Left kidney (tissue), 2 donors: ENCODE measurements around the gene C16orf54. TPM values are rescaled to one million over a fixed set of nuclear protein-coding genes. Genes with fewer than 3 reads are reported as not detected.
"Not testable (repeated sequence)": the region's sequence is repeated elsewhere in the genome, so short reads cannot be mapped to it uniquely, and the experiment has no call there.

Source experiments
- DNase-seq: peaks from one replicate; pipeline ENCODE4 v3.0.0-alpha.2; 2013
- polyA plus RNA-seq: library from polyadenylated mRNA; unstranded; fragments of 120-200 nt; gene quantifications from one replicate; pipeline ENCODE4 v1.2.1, GENCODE V29; 2013; ENCODE audit not compliant: insufficient read length

Gene C16orf54
- polyA plus RNA-seq, 1 donor = 0.32 TPM

DNA sequence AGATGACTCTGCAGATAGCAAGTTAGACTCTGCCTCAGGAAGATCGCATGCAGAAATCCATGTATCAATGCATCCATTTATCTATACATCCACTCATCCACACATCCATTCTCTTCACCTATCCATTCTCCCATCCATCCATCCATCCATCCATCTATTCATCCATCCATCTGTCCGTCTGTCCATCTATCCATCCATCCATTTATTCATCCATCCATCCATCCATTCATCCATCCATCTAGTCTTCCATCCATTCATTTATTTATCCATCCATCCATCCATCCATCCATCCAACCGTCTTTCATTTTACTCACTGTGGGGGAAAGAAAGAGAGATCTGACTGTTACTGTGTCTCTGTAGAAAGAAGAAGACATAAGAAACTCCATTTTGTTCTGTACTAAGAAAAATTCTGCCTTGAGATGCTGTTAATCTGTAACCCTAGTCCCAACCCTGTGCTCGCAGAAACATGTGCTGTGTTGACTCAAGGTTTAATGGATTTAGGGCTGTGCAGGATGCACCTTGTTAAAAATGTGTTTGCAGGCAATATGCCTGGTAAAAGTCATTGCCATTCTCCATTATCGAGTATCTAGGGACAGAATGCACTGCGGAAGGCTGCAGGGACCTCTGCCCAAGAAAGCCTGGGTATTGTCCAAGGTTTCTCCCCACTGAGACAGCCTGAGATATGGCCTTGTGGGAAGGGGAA, 5.7 kb downstream of the C16orf54 start:
- DNase-seq = not testable (repeated sequence)

DNA sequence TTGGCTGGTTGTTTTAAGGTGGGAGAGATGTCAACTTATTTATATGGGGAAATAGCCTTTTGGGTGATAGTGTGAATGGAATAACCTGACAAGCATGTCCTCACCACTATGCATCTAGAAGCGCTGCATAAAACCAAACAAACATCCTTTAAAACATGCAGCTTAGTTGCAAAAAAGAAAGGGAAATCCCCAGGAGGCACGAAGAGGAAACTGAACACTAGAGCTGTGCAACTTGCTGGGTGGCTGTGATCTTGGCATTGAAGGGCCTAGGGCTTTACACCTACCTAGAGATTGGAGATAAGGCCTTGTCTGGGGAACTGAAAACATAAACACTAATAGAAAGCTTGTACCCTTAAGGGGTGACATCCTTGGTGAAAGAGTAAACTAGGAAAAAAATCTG, 7.3 kb downstream of the C16orf54 start:
- no peak for DNase-seq

DNA sequence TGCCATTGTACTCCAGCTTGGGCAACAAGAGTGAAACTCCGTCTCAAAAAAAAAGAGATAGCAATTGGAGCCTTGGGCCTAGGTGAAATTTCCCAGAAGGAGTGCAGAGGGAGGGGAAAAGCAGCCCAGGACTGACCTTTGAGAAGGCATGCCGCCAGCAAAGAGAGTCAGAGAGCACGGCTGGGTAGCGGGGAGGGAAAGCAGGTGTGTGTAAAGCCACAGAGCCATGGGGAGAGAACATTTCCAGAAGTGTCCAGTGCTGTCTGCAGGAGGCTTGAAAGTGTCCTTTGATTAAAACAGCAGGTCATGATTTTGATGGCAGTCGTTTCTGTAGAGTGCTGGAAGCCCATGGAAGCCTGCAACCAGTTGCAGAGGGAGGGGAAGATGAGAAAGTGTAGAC, 8.1 kb downstream of the C16orf54 start:
- no peak for DNase-seq

DNA sequence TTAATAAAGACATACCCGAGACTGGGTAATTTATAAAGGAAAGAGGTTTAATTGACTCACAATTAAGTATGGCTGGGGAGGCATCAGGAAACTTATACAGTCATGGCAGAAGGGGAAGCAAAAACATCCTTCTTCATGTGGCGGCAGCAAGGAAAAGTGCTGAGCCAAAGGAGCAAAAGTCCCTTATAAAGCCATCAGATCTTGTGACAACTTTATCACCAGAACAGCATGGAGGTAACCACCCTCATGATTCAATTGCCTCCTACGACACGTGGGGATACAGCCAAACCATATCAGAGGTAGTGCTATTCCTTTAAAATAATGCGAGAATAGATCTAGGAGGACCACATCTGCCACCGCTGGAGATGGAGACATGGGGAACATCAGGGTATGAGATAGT, 9.0 kb downstream of the C16orf54 start:
- no peak for DNase-seq

DNA sequence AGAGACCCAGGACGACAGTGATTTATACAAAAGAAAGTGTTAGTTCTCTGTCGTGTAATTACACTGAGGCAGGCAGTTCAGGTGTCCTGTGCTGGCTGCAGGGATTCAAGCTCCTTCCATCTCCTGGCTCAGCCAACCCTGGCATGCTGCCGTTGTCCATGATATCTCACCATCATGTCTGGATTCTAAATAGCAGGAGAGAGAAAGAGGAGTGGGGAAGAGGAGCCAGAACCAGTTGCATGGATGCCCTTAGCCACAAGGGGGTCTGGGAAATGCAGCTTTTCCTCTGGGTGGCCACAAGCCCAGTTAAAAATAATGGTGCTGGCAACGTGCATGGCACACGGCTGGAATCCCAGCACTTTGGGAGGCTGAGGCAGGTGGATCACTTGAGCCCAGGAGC, 9.7 kb downstream of the C16orf54 start:
- no peak for DNase-seq

DNA sequence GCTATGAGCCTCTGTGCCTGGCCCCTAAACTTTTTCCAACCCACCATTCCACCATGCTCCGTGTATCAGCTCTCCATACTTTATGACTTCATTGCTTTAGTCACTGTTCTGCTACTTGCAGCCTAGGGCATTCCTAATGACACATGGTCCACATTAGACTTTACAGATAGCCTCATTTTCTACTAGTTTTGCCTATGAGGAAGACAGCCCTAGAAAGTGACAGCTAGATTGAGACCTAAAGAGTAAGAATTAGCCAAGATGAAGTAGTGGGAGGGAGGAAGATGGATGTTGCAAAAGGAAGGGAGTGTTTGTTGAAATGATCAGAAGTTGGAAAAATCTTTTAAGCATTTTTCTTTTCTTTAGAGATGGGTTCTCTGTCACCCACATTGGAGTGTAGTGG, 11.0 kb downstream of the C16orf54 start:
- DNase-seq = no peak

DNA sequence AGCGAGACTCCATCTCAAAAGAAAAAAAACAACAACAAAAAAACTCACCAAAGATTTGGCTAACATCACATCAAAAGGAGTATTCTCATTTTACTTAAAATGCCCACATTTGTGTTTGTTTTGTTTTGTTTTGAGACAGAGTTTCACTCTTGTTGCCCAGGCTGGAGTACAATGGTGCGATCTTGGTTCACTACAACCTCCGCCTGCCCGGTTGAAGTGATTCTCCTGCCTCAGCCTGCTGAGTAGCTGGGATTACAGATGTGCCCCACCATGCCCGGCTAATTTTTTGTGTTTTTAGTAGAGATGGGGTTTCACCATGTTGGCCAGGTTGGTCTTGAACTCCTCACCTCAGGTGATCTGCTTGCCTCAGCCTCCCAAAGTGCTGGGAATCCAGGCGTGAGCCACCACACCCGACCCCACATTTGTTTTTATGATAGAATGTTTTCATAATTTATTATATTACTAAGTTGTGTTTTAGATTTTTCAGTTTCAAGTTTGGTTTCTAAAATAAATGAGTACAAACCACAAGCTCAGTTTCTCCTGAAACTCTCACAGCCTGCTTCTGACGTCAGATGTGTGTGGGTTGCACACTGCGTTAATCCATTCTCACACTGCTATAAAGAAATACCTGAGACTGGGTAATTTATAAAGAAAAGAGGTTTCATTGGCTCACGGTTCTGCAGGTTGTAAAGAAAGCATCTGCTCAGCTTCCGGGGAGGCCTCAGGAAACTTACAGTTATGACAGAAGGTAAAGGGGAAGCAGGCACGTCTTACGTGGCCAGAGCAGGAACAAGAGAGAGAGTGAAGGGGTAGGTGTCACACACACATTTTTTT, 13.8 kb downstream of the C16orf54 start:
- not testable (repeated sequence) for DNase-seq

DNA sequence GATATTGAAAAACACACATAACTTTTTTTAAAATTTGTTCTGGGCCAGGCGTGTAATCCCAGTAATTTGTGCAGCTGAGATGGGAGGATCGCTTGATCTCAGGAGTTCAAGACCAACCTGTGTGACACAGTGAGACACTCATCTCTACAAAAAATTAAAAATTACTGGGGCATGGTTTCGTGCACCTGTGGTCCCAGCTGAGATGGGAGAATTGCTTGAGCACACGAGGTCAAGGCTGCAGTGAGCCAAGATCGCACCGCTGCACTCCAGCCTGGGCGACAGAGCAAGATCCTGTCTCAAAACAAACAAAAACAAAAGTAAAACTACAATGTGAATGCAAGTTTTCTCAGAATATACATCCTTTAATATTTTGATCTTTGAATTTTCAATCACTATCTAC, 15.1 kb downstream of the C16orf54 start:
- no peak for DNase-seq

DNA sequence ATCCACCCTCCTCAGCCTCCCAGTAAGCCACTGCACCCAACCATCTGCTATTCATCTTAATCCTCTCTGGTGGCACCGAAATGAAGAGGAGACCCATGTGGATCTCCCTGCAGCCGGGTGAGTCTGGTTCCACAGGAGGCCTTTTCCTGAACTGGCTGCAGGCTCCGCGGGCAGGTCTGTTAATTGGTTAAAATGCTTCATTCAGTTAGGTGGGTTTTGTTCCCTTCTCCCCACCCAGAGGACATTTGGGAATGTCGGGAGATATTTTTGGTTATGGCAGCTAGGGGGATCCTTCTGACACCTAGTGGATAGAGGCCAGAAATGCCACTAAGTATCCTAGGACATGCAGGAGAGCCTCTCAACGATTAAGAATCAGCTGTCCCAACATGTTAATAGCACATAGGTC, 16.7 kb downstream of the C16orf54 start:
- no peak for DNase-seq

DNA sequence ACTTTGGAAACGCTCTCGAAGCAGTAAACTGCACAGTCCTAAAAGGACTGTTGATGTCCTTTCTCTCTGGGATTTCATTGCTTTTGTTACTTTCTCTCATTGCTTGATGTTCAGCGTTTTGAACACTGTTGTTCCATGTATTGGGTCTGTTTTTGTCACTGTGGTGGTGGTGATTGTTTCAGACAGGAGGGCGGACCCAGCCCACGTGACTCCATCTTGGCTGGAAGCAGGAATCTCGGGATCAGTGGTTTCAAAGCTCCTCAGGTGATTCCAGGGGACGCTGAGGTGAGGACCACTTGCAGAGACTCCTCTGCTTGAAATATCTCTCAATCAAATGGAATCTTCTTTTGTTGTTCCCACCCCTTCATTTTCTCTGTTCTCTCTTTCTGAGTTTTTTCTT, 18.3 kb downstream of the C16orf54 start:
- DNase-seq = no peak

DNA sequence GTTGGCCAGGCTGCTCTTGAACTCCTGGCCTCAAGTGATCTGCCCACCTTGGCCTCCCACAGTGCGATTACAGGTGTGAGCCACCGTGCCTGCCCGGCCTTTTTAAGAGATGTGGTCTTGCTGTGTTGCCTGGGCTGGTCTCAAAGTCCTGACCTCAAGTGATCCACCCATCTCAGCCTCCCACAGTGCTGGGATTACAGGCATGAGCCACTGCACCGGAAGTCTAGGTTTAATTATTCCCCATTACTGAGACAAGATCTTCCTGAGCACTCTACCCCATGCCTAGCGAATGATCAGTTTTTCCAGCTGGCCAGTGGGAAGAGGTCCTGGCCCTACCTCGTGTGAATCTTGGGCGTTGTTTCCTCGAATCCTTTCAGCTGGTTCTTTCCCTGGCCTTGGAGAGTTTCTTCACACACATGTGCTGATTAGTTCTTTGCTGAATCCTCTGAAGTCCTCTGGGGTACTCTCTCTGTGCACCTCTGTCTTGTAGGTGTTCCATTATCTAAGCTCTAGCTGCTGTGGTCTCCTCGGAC, 18.9 kb downstream of the C16orf54 start:
- no peak for DNase-seq

DNA sequence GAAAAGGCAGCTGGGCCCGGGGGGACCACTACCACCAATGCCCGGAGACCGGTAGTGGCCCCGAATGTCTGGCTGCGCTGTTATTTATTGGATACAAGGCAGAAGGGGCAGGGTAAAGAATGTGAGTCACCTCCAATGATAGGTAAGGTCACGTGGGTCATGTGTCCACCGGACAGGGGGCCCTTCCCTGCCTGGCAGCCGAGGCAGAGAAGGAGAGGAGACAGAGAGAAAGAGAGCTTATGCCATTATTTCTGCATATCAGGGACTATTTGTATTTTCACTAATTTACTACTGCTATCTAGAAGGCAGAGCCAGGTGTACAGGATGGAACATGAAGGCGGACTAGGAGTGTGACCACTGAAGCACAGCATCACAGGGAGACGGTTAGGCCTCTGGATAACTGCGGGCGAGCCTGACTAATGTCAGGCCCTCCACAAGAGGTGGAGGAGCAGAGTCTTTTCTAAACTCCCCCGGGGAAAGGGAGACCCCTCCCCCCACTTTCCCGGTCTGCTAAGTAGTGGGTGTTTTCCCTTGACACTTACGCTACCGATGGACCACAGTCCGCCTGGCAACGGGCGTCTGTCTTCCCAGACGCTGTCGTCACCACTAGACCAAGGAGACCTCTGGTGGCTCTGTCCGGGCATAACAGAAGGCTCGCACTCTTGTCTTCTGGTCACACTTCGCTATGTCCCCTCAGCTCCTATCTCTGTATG, 24.5 kb downstream of the C16orf54 start:
- peak; percentile 69 for DNase-seq

DNA sequence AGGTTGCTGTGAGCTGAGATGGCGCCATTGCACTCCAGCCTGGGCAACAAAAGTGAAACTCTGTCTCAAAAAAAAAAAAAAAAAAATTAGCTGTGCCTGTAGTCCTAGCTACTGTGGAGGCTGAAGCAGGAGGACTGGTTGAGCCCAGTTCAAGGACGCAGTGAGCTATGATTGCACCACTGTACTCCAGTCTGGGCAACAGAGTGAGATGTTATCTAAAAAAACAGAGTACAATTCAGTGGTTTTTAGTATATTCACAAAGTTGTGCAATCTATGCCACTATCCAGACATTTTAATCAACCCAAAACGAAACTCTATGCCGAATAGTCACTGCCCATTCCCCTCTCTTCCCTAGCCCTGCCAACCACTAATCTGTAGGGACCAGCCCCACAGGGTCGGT, 25.1 kb downstream of the C16orf54 start:
- DNase-seq = no peak

DNA sequence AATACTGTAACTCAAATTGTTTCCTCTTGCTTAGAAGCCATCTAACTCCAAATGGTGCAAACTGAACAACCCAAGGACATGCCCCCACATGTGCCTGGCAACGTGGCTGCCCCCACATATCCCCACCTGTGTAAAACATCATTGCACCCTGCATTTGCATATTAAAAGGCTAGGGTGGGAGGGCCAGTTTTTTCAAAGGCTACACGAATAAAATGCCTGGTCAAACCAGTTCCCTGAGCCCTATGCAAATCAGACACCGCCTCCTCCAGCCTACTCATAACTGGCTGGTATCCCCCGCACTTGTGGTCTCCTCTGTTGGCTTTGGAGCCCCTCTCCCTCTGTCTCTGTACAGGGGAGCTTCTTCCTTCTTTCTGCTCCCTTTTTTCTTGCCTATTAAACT, 26.7 kb downstream of the C16orf54 start:
- DNase-seq = no peak

DNA sequence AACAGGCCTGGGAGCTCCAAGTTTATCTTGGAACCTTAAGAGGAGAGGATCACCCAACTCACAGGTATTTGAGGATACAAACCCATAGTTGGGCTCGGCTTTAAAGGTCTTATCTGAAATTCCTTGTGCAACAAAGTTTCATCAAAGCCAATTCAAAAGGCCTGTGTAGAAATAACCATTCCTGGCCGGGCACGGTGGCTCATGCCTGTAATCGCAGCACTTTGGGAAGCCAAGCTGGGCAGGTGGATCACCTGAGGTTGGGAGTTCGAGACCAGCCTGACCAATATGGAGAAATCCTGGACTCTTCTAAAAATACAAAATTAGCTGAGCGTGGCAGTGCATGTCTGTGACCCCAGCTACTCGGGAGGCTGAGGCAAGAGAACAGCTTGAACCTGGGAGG, 28.7 kb downstream of the C16orf54 start:
- no peak for DNase-seq

DNA sequence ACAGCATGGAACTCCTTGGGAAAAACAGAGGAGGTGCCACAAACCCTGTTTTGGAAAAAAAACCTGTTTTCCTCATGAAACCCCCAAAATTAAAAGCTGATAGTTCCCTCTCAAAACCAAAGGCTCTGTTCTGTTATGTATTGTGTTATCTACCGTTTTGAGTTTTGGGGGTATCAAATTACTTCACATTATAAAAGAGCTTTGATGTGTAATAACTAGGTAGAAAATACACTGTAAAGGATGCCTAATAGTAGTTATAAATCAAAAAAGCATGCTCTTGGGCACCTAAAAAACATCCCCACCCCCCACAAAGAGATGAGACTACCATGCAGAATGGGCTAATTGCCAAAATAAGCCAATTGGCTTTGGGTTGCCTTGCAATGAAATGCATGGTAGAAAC, 30.8 kb downstream of the C16orf54 start:
- no peak for DNase-seq

DNA sequence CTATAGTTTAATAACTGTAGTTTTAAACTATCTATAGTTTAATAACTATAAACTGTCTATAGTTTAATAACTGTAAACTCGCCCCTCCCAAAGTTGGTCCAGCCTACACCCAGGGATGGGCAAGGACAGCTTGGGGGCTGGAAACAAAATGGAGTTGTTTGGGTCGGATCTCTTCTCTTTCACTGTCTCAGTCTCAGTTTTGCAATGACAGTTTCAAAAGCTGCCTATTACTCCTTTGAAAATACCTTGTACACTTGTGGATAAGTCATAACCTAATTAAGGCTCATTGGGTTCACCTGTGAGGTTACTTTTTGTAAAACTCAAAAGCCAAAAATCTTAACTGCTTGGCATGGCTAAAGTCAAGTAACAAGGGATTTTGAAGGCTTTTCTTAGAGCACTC, 31.4 kb downstream of the C16orf54 start:
- no peak for DNase-seq

DNA sequence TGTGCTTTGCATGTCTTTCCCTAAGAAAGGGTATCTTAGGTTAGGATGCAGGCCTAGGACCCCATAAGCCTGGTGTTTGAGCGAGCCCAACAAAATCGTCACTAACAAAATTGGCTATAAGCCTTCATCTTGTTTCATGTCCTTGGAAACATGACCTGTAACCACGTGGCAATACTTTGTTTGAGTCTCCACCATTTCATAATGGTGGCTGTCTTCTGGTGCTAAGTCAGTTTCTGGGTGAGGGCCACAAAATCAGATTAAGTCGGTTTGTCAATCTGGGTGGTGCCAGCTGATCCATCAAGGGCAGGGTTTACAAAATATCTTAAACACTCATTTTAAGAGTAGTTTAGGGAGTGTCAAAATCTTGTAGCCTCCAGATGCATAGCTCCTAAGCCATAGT, 33.0 kb downstream of the C16orf54 start:
- no peak for DNase-seq

DNA sequence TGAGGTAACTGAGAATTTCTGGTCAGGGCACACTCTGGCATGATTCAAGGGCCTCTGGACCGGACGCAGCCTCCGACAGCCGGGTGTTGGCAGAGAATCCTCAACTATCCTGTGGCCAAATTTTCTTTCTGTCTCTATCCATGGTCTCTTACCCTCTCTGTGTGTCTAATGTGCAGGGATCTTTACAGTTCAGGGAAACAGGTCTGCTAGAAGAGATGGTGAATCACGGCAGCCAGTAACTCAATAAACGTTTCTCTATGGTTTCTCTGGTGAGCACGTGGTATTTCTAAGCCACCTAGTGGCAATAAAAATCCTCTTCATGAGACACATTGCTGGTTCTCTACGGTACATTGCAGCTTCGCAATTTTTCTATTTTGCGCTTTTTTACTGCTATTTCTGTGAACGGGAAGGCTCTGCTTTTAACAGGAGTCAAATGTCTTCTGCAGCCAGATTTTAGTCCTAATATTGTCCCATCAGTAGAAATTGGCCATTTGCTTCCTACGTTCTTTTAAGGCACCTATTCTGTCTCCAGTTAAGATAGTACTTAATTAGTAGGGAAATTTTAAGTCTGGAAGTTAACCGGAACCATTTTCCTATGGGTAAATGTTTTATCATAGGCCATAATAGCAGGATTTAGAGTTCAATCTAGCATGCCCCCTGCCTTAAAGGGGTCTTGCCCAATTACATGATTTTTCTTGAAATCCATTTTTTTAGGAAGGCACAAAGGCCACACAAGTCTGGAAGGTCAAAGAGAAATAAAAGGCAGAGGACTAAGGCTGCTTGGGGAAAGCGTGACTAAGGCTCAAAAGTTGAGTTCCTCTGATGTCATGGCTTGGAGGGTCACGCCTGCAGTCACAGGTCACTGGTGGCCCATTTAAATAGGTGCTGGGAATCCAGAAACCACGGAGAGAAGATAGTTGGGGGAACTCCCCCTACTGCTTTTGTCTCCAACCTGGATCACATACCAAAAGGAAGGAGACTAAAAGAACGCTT, 35.3 kb downstream of the C16orf54 start:
- DNase-seq = peak; percentile 59

DNA sequence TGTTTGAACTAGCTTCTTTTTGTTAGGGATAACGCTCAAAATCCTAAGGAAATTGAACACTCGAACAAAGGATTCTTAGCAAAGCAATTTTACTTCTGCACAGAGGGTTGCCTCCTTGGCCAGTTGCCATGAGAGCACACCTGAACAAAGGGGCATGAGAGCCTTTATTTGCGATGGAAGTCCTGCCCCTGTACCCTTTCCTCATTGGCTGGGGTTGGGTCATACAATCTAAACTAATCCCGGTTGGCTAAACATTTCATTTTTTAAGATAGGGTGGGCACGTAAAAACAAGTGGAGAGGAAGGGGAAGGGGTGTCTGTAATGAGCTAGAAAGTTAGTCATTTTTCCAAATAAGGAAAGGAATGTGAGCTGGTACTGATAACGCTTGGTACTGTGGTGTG, 36.1 kb downstream of the C16orf54 start:
- not testable (repeated sequence) for DNase-seq

DNA sequence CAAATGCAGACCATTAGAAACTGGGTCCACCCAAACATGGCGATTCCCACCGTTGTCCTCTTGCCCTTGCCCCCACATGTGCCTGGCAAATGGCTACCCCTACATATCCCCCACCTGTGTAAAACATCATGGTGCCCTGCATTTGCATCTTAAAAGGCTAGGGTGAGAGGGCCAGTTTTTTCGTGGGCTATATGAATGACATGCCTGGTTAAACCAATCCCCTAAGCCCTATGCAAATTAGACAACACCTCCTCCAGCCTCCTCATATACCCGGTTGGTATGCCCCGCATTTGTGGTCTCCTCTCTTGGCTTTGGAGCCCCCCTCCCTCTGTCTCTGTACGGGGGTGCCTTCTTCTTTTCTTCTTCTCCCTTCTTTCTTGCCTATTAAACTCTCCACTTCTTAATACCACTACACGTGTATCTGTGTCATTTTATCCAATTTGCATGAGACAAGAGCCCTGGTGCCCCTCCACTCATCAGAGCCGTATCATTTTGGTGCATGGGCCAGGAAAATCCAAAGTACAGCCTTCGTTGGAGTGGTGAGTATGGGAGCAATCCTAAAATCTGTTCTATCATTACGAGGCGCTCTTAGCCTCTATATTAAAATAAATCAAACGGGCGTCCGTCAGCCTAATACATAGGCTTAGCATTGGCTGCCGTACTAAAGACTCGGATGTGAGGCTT, 36.7 kb downstream of the C16orf54 start:
- DNase-seq = no peak
